ENCODE results near the gene C19orf85. TPM values are rescaled to one million over a fixed set of nuclear protein-coding genes. Genes with fewer than 3 reads are reported as not detected.

Gene C19orf85
- total RNA-seq, 1 donor from 2014 or later = not detected

DNA sequence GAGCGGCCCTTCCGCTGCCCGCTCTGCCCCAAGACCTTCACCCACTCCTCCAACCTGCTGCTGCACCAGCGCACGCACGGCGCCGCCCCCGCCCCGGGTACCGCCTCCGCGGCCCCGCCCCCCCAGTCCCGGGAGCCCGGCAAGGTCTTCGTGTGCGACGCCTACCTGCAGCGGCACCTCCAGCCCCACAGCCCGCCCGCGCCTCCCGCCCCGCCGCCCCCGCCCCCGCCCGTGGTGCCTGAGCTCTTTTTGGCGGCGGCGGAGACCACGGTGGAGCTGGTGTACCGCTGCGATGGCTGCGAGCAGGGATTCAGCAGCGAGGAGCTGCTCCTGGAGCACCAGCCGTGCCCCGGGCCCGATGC, 17.2 kb upstream of the C19orf85 start:
- Histone ChIP-seq H3K9me3 (no peaks in the 10 kb centered on the region), H3K27ac (no peak overlapping the region), H3K4me3 (no peak overlapping the region), H3K4me1 (peaks cover 41% of the 10 kb centered on the region), H3K36me3 (peaks cover 28% of the 10 kb centered on the region), H3K27me3 (ENCODE audit: low read depth) (no peaks in the 10 kb centered on the region)
- intact Hi-C loops (cut with DNase I) = no loop called here
- TF ChIP-seq, protein P1, sequence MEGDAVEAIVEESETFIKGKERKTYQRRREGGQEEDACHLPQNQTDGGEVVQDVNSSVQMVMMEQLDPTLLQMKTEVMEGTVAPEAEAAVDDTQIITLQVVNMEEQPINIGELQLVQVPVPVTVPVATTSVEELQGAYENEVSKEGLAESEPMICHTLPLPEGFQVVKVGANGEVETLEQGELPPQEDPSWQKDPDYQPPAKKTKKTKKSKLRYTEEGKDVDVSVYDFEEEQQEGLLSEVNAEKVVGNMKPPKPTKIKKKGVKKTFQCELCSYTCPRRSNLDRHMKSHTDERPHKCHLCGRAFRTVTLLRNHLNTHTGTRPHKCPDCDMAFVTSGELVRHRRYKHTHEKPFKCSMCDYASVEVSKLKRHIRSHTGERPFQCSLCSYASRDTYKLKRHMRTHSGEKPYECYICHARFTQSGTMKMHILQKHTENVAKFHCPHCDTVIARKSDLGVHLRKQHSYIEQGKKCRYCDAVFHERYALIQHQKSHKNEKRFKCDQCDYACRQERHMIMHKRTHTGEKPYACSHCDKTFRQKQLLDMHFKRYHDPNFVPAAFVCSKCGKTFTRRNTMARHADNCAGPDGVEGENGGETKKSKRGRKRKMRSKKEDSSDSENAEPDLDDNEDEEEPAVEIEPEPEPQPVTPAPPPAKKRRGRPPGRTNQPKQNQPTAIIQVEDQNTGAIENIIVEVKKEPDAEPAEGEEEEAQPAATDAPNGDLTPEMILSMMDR (IDR thresholded peaks at IDR 0.05) = no peak
- ATAC-seq = no peak
- DNase-seq = no peak

DNA sequence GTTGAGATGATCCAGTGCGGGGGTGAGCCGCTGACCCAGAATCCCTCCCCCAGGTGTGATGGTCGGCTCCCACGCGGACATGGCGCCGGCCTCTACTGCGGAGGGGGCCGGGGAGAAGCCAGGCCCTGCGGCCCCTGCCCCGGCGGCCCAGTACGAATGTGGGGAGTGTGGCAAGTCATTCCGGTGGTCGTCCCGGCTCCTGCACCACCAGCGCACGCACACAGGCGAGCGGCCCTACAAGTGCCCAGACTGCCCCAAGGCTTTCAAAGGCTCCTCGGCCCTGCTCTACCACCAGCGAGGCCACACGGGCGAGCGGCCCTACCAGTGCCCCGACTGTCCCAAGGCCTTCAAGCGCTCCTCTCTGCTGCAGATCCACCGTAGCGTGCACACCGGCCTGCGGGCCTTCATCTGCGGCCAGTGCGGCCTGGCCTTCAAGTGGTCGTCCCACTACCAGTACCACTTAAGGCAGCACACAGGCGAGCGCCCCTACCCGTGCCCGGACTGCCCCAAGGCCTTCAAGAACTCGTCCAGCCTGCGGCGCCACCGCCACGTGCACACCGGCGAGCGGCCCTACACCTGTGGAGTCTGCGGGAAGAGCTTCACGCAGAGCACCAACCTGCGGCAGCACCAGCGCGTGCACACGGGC, 16.7 kb upstream of the C19orf85 start:
- H3K4me3 ChIP-seq = no peak overlapping the region
- H3K36me3 ChIP-seq = peaks cover 28% of the 10 kb centered on the region
- DNase-seq = no peak
- intact Hi-C loops (cut with DNase I) = no loop called here
- H3K27ac ChIP-seq = no peak overlapping the region
- no peaks in the 10 kb centered on the region for H3K27me3 ChIP-seq (ENCODE audit: low read depth)
- TF ChIP-seq, protein P1 (IDR thresholded peaks at IDR 0.05) = no peak
- no peaks in the 10 kb centered on the region for H3K9me3 ChIP-seq
- no peak for ATAC-seq
- H3K4me1 ChIP-seq = peaks cover 37% of the 10 kb centered on the region

- Histone ChIP-seq H3K36me3 (peaks cover 28% of the 10 kb centered on the region), H3K27ac (no peak overlapping the region), H3K4me3 (no peak overlapping the region), H3K27me3 (ENCODE audit: low read depth) (no peaks in the 10 kb centered on the region), H3K4me1 (peaks cover 31% of the 10 kb centered on the region), H3K9me3 (no peaks in the 10 kb centered on the region)
- ATAC-seq (no peak), DNase-seq (no peak)
- TF ChIP-seq, protein P1 (IDR thresholded peaks at IDR 0.05) = no peak
- intact Hi-C loops (cut with DNase I) = no loop called here
Observed at GRCh38 chr19:55479451-55480230, 15.1 kb upstream of the C19orf85 start.

GRCh38 chr19:55479045-55479444, 14.5 kb upstream of the C19orf85 start:
- Histone ChIP-seq H3K27ac (no peak overlapping the region), H3K4me3 (no peak overlapping the region), H3K36me3 (peaks cover 28% of the 10 kb centered on the region), H3K27me3 (ENCODE audit: low read depth) (no peaks in the 10 kb centered on the region), H3K4me1 (peaks cover 25% of the 10 kb centered on the region), H3K9me3 (no peaks in the 10 kb centered on the region)
- ATAC-seq = no peak
- intact Hi-C loops (cut with DNase I) = no loop called here
- DNase-seq = no peak
- TF ChIP-seq, protein P1 (IDR thresholded peaks at IDR 0.05) = no peak

DNA sequence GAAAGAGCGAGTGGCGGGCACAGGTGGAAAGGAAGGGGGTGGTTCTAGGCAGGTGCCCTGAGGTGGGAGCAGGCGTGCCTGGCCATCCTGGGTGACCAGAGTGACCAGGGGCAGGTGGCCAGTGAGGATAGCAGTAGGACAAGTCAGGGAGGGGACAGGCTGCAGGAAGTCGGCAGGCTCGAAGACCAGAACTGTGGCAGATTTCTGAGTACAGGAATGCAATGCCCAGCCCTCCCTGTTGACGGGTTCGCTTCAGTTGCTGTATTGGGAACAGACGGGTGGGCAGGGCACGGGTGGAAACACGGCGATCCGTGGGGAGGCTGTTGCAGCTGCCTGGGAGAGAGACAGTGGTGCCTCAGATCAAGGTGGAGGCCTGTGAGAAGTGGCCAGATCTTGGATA, 13.8 kb upstream of the C19orf85 start:
- ATAC-seq (no peak), DNase-seq (no peak)
- TF ChIP-seq, protein P1 (IDR thresholded peaks at IDR 0.05) = no peak
- Histone ChIP-seq H3K4me1 (peaks cover 22% of the 10 kb centered on the region), H3K9me3 (no peaks in the 10 kb centered on the region), H3K4me3 (no peak overlapping the region), H3K27me3 (ENCODE audit: low read depth) (no peaks in the 10 kb centered on the region), H3K27ac (no peak overlapping the region), H3K36me3 (peaks cover 24% of the 10 kb centered on the region)
- intact Hi-C loops (cut with DNase I) = no loop called here

Measured in lower lobe of right lung (tissue), 2 donors.